Measurements from ENCODE around the gene PRTG.

- no peak for TF ChIP-seq POLR2A (IDR thresholded peaks at IDR 0.05)
- no peak for TF ChIP-seq POLR2AphosphoS5 (IDR thresholded peaks at IDR 0.05)
- no peak for TF ChIP-seq CTCF (IDR thresholded peaks at IDR 0.05)
Measured at GRCh38 chr15:55712363-55712762, 30.6 kb downstream of the PRTG start.
